RCC 7860 (cell line): ENCODE measurements around the gene VWA8.
A peak's percentile ranks its signal among the peaks of the same experiment; 100 is the strongest.
"Not testable (repeated sequence)": the region's sequence is repeated elsewhere in the genome, so short reads cannot be mapped to it uniquely, and the experiment has no call there.

ENCODE experiments used
- DNase-seq: peaks from one replicate; pipeline ENCODE4 v3.0.0-alpha.2; 2015; ENCODE audit warnings: low spot score
- FAIRE-seq: peaks from 2 replicates; lab custom pipeline; 2012; peaks lifted over from hg19 to GRCh38; lab: Jason Lieb, UNC

VWA8 gene

GRCh38 chr13:41601718-41602445 is 359.0 kb downstream of the VWA8 start:
- FAIRE-seq (no peak), DNase-seq (no peak)

DNA sequence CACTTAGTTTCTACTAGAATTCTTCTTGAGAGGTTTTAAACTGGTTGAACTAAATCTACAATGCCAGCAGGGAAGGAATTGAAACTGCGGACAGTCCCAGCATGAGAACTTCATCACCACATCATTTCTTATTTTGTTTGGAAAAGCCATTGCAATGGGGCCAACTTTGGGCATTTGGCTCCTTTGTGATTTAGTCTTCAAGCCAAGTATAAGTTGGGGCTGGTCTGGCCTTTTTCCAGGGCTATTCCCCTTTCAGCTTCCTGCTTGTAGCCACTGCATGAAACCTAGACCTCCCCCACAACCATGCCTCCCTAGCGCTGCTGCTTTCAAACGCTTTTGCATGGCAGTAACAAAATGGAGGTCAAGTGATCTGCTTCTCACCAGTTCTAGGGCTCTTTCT is 361.3 kb downstream of the VWA8 start:
- FAIRE-seq (no peak), DNase-seq (no peak)

DNA sequence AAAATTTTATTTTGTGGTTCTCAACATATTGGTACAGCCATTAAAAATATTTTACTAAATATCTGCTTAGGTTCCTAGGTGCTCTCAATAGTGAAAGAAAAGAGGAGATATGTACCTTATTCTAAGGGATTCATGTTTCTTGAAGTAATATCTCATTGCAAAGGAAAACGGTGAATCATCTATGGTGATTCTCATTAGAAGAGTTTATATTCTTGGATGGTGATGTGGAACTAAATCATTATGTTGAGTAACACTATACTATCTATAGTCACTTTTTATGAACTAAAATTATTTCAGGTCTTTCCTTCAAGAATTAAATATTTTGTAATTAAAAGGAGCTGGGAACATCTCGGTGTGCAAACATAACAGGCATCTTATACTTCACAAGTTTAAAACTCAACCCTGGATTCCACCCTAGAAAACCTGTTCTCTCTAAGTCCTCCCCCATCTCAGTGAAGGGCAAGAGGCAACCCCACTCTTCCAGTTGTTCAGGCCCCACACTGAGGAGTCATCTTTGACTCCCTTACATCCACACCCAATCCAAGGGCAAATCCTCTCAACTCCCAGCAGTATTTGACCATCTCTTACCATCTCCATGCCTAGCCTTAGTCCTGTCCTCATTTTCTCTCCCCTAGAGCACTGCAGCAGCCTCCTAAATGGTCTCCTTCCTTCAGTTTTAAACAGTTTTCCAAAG is 363.4 kb downstream of the VWA8 start:
- no peak for FAIRE-seq
- DNase-seq, result no peak

DNA sequence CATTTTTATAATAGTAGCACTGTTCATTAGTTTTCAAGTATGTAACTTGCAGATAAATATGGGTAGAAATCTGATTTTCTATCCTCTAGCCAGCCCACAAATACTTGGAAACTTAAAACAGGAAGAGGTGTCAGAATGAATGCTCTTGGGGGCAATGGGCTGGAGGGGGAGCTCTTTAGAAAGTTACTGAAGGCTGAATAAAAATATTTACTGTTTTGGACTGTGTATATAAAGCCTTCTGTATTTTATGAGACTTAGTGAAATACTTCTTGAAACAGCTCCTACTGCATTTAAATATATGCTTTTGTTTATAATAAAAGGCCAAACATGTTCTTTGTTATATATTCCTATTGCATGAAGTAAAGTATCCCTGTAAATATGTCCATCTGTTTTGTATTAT is 364.7 kb downstream of the VWA8 start:
- DNase-seq, result no peak
- FAIRE-seq, result no peak

- FAIRE-seq (no peak), DNase-seq (no peak)
Observed at GRCh38 chr13:41595298-41595697, 365.6 kb downstream of the VWA8 start.

- FAIRE-seq, result no peak
- no peak for DNase-seq
Observed at GRCh38 chr13:41590643-41591042, 370.3 kb downstream of the VWA8 start.

GRCh38 chr13:41590122-41590521 is 370.8 kb downstream of the VWA8 start:
- no peak for FAIRE-seq
- DNase-seq, result no peak

DNA sequence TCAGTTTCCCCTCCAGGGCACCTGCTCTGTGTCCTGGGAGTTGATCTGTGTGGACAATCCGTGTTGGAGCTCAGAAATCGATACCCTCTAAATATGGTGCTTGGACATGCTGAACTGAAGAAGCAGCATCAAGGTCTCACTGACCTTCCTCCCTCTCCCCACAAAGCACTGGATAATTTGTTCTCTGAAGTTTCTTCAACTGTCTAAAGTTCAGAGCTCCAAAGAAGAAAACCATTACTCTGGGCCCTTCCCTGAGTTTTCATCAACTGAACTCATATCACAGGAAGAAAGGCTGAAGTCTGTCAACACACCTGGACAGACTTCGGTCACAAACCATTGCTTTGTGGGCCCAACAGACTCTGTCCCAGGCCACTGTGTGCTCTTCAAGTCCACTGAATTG is 371.5 kb downstream of the VWA8 start:
- DNase-seq (no peak), FAIRE-seq (no peak)

DNA sequence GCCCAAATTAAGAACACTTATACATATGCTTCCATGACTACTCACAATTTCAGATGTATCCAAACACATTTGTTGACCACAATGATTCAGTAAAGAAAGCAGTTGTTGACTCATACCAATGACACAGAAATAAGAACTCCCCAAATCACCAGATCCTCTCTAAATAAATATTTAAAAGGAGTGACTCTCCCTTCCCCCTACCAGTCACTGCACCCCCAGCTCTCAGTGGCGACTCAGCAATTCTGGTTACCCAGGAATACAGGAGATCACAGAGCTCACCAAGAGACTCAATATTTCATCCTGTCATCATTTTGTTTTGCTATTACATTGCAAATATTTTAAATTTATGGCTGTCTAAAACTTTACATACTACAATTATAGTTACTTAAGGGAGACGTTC is 372.0 kb downstream of the VWA8 start:
- peak; percentile 51 for FAIRE-seq
- peak; percentile 79 for DNase-seq

- no peak for FAIRE-seq
- no peak for DNase-seq
Observed at GRCh38 chr13:41588448-41588847, 372.5 kb downstream of the VWA8 start.

DNA sequence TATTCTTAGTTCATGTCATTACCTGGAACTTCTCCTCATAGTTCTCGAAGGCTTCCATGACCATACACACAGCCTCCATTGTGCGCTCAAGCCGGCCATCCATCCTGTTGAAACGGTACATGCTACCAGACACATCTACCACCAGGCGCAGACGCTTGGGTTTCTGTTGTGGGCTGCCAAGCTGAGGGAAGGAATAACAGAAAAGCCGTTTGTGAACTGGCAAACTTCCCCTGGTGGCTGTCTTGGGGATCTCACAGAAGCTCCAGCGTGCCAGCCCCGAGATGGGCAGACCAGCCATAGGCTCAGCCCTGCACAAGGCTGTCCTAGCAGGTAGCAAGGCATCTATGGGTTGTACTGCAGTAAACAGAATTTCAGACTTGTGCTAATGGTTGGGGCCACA is 373.4 kb downstream of the VWA8 start:
- no peak for FAIRE-seq

GRCh38 chr13:41586216-41586615 is 374.7 kb downstream of the VWA8 start:
- DNase-seq, result no peak
- no peak for FAIRE-seq

More for the DNA sequence above, 373.4 kb downstream of the VWA8 start:
- DNase-seq, result no peak

- no peak for DNase-seq
- FAIRE-seq, result no peak
Observed at GRCh38 chr13:41582027-41582463, 378.9 kb downstream of the VWA8 start.

- DNase-seq (no peak), FAIRE-seq (no peak)
Observed at GRCh38 chr13:41580345-41580744, 380.6 kb downstream of the VWA8 start.

- no peak for FAIRE-seq
- DNase-seq, result no peak
Observed at GRCh38 chr13:41579881-41580280, 381.0 kb downstream of the VWA8 start.

DNA sequence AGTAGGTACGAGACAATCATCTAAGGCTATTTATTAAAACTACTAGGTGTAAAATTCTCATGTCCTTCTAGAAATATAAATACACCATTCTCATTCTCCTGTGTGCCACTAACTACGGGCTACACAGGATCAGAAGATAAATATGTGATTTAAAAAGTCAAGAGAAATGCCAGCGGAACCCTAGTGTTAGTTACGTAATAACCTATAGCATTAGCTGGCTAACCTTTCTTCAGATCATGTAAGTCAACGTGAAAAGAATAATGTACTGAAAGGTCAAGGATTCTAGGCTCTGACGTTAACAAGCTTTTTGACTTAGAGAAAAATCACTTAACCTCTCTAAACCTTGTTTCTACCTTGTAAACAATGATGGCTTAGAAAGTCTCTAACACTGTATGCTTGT is 381.7 kb downstream of the VWA8 start:
- FAIRE-seq (no peak), DNase-seq (no peak)

- DNase-seq (no peak), FAIRE-seq (no peak)
Observed at GRCh38 chr13:41578371-41578770, 382.5 kb downstream of the VWA8 start.

DNA sequence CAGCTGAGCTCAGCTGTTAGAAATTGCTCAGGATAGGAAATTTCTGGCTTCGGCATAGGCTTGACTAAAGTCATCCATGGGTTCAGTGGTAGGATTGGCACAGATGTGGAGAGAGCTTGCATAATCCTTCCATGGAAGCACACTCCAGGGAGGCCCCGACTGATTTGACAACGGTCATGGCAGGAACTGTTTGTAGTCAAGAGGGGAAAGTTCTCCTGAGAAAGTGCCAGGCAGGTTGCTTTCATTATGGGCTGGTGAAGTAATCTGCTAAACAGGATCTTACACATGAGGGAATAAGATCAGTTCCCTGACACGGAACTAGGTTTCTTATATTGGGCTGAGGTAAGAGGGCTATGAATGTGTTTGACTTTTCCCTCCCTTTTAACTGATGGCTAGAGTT is 383.5 kb downstream of the VWA8 start:
- DNase-seq, result no peak
- FAIRE-seq, result no peak

DNA sequence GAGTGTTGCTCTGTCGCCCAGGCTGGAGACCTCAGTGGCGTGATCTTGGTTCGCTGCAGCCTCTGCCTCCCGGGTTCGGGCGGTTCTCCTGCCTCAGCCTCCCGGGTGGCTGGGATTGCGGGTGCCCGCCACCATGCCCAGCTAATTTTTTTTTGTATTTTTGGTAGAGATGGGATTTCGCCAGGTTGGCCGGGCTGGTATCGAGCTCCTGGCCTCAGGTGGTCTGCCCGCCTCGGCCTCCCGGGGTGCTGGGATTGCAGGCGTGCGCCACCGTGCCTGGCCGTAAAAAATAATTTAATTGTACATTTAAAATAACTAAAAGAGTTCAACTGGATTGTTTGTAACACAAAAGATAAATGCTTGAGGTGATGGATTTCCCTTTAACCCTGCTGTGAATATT is 387.3 kb downstream of the VWA8 start:
- FAIRE-seq, DNase-seq: not testable (repeated sequence)

GRCh38 chr13:41571817-41572340 is 389.0 kb downstream of the VWA8 start:
- DNase-seq, FAIRE-seq: not testable (repeated sequence)

DNA sequence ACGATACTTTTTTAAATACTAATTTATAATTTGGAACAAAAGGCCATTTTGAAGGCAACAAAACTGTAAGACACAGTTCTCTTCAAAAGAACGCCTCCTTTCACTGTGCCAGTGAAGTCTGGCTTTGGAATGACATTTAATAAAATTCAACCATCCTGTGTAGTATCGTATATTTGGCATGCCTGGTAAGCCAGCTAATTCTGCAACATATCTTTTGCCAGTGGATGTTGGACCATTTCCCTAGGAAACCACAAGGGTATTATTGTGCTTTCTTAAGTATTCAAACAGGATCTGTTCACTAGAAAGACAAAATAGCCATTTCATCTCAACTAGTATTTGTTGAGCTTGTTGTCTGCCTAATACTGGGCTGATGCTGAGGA is 391.9 kb downstream of the VWA8 start:
- FAIRE-seq (no peak), DNase-seq (no peak)
